Measurements from ENCODE around the gene CRNKL1.
"Not testable (repeated sequence)": the region's sequence is repeated elsewhere in the genome, so short reads cannot be mapped to it uniquely, and the experiment has no call there.

CRNKL1 gene

GRCh38 chr20:20010639-20011500 lies 41.4 kb downstream of the CRNKL1 start:
- DNase-seq (ENCODE audit: low read depth in 1 of 2, low spot score in 1 of 2), result no peak

GRCh38 chr20:20009784-20010253 lies 42.4 kb downstream of the CRNKL1 start:
- no peak for DNase-seq (ENCODE audit: low read depth in 1 of 2, low spot score in 1 of 2)

DNA sequence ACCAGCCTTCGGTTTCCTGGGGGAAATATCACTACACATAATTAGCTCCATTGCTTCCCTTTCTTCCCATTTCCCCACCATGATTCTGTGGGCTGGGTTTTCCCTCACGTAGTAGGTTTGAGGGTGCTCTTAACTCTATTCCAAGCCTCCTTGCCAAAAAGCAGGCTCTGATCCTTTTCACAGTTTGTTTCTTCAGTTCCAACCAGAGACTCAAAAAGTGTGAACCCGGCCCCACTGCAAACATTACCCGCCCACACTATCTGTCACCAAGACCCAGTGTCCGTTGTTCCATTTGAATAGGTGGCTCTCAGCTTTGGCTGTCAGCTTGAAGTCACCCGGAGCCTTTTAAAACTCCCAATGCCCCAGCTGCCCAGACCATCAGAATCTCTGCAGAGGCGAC lies 46.9 kb downstream of the CRNKL1 start:
- DNase-seq (ENCODE audit: low read depth in 1 of 2, low spot score in 1 of 2), result no peak

GRCh38 chr20:20003955-20004322 lies 48.3 kb downstream of the CRNKL1 start:
- not testable (repeated sequence) for DNase-seq (ENCODE audit: low read depth in 1 of 2, low spot score in 1 of 2)

DNA sequence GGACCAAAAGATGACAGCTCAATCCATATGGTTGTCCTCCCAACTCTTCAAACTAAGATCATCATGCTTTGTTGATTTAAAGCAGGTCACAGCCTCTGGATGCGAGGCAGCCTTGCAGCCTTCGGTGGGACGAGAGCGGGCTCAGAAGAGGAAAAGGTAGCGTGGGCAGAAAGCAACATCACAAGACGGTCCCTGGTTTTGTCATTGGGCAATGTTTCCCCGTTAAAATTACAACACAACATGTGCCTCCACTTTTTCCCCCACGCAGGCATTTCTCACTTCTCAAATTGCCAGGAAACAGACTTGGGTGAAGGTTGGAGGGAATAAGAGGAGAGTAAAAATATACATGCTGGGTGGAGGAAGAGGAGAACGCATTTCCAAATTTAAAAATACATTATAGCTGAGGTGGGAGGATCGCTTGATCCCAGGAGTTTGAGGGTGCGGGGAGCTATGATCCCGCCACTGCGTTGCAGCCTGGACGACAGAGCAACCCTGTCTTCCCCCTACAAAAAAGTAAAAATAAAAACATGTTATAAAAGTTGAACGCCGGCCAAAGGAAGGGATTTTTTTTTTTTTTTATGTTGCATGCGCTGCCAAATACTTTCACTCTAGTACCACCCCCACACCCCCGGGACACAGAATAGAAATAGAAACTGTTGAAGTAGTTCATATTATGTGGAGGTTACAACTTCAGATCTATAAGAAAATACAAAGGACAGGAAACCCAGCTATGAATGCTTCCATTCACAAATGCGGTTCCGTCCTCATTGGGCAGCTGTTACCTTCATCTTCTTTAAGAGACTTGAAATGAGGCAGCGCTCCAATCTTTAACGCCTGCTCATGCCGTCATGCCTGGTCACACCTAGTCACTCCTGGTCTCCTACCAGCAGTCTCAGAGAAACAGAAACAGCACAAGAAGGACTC lies 49.0 kb downstream of the CRNKL1 start:
- DNase-seq (ENCODE audit: low read depth in 1 of 2, low spot score in 1 of 2), result no peak

DNA sequence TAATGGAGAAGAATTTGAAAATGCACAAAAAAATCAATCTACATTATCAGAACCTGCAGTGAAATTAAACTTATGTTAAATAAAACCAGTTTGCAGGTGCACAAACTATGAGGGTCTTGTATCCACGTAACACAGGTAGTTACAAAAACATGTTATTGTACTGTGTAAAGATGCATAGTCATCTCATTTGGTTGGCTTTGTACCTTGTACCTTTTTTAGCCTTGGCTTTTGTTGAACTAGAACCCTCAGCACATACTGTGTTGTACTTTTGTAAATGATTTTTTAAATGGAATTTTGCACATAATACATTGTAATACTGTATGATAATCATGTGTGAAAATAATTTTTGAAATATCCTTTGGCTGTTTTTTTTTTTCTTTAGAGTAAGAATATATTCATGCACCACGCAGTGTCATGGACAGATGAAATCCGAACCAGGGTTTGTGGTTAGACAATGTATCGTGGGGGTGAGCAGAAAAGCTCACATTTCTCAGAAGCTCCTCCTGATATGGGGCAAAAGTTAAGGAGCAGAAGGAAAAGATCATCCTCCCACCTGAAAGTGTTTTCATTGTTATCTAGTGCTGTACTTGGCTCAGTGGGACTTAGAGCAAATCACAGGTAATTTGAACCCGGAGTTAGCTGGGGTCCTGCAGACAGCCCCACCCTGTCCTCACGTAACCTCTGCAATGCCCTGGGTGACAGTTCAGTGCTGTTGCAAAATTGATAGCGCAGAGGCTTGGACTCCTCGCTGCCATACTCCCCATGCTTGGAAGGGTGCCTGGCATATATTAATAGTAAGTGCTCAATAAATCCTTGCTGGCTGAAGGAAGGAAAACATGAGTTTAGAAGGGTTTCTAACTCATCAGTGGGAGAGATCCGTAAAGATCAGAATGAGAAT lies 49.9 kb downstream of the CRNKL1 start:
- no peak for DNase-seq (ENCODE audit: low read depth in 1 of 2, low spot score in 1 of 2)

DNA sequence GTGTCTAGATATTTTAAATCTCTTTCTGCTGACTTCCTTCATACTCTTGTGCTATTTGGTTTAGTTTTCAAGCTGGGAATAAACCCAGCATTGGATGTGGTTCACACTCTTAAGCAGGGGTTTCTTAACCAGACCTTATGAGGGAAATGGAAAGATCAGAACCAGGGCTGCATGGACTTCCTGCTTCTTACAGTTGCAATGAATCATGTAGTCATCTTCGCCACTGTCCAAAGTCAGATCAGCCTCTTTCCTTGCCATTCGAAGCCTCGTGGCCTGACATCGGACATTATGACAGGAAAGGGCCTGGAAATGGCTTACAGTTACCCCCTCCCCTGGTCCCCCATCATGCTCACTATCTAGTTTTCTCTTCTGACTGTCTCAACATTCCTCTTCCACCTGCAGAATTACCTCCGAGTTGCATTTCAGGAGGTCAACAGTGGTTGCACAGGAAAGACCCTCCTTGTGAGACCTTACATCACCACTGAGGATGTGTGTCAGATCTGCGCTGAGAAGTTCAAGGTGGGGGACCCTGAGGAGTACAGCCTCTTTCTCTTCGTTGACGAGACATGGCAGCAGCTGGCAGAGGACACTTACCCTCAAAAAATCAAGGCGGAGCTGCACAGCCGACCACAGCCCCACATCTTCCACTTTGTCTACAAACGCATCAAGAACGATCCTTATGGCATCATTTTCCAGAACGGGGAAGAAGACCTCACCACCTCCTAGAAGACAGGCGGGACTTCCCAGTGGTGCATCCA lies 51.9 kb downstream of the CRNKL1 start:
- DNase-seq (ENCODE audit: low read depth in 1 of 2, low spot score in 1 of 2), result no peak

- DNase-seq (ENCODE audit: low read depth in 1 of 2, low spot score in 1 of 2), result no peak
Measured at GRCh38 chr20:19998990-19999705, 53.1 kb downstream of the CRNKL1 start.

- DNase-seq (ENCODE audit: low read depth in 1 of 2, low spot score in 1 of 2), result no peak
Measured at GRCh38 chr20:19996917-19997316, 55.3 kb downstream of the CRNKL1 start.

DNA sequence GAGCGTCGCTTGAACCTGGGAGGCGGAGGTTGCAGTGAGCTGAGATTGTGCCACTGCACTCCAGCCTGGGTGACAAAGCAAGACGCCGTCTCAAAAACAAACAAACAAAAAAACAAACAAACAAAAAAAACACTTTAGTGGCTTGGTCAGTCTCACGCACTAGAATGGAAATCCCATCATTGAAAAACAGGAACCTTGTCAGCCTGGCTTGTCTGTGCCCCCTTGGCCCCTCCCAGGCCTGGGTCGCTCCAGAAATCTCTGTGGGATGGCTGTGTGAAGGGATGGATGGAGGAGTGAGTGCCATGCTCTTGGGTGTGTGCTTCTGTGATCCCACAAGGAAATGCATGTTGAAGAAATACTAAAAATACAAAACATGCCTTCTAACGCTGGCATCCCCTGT lies 56.0 kb downstream of the CRNKL1 start:
- DNase-seq (ENCODE audit: low read depth in 1 of 2, low spot score in 1 of 2), result no peak

DNA sequence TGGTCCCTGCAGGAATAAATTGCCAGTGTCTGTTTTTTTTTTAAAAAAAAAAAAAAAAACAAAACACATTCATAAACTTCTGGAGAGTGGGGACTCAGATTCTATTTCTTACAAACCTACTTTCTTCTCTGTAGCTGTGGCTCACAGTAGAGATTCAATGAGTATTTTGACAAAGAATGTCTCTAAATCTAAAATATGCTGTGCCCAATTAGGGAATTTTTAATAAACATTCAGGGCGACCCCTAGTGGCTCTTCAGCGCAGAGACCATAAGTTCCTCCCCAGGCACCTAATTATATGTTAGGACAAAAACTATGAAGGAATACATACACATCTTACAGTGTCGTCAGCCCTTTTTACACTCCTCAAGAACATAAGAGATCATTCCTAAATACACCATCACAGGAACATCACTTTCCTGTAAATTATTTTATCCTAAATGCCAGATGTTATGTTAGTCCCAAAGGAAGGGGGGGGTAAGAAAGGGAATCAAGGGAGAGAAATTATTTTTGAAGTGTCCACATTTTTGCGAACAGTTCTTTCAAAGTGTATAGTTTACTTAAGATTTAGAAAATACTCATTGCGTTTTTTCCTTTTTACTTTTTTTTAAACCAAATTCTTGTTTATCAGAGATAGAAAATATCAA lies 56.9 kb downstream of the CRNKL1 start:
- no peak for DNase-seq (ENCODE audit: low read depth in 1 of 2, low spot score in 1 of 2)

DNA sequence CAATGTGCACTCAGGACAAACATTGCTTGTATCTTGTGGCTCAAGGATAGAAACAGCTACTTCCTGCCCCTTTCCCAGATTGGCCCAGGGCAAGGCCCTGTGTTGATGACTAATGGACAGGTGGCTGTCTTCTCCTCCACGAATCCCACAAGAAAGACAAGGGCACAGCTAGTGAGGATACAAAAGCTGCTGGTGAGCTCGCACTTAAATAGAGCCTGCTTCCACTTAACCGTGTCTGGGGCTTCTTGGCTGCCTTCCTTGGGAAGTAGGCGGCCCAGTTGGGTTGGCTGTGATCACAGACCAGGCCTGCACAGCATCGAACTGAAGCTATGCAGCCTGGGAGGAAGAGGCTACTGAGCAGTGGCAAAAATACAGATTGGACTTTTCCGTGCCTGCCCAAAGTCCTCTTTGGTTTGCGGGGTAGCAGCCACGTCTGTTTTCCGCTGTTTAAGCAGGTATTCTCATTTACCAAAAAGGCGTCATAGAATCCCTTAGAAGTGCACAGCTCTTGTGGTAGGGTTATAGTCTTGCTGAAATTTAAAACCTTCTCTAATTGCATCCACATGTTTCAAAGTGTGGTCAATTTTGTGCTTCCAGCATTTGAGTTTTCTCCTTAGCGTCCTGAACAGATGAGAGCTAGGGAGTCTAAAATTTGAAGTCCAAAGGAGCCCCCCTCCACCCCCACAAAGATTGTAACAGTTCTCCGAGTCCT lies 58.2 kb downstream of the CRNKL1 start:
- DNase-seq (ENCODE audit: low read depth in 1 of 2, low spot score in 1 of 2), result no peak

- DNase-seq (ENCODE audit: low read depth in 1 of 2, low spot score in 1 of 2), result no peak
Measured at GRCh38 chr20:19992996-19993908, 59.0 kb downstream of the CRNKL1 start.

- DNase-seq (ENCODE audit: low read depth in 1 of 2, low spot score in 1 of 2), result no peak
Measured at GRCh38 chr20:19991854-19992253, 60.4 kb downstream of the CRNKL1 start.

- no peak for DNase-seq (ENCODE audit: low read depth in 1 of 2, low spot score in 1 of 2)
Measured at GRCh38 chr20:19991308-19991707, 61.0 kb downstream of the CRNKL1 start.

GRCh38 chr20:19990850-19991249 lies 61.4 kb downstream of the CRNKL1 start:
- no peak for DNase-seq (ENCODE audit: low read depth in 1 of 2, low spot score in 1 of 2)

- DNase-seq (ENCODE audit: low read depth in 1 of 2, low spot score in 1 of 2), result no peak
Measured at GRCh38 chr20:19987046-19987445, 65.2 kb downstream of the CRNKL1 start.

Measured in stimulated activated CD4-positive, alpha-beta T cell treated with anti-CD3 and anti-CD28 coated beads, Interleukin-15, amount 100 ng/mL, for 1 hour (primary cell).